NCI-H524 treated with DMSO at 0.1 percent for 48 hours (cell line): ENCODE measurements around the gene ABCC1.
"Not testable (repeated sequence)": the region's sequence is repeated elsewhere in the genome, so short reads cannot be mapped to it uniquely, and the experiment has no call there.

Source experiments
- DNase-seq: peaks from one replicate; lab custom pipeline; 2025; lab: John Stamatoyannopoulos, UW

Gene ABCC1

DNA sequence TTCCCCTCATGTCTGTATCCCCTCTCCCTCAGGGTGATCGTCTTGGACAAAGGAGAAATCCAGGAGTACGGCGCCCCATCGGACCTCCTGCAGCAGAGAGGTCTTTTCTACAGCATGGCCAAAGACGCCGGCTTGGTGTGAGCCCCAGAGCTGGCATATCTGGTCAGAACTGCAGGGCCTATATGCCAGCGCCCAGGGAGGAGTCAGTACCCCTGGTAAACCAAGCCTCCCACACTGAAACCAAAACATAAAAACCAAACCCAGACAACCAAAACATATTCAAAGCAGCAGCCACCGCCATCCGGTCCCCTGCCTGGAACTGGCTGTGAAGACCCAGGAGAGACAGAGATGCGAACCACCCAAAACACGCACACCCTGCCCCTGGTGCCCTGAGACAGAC, 191.7 kb downstream of the ABCC1 start:
- DNase-seq, result no peak

DNA sequence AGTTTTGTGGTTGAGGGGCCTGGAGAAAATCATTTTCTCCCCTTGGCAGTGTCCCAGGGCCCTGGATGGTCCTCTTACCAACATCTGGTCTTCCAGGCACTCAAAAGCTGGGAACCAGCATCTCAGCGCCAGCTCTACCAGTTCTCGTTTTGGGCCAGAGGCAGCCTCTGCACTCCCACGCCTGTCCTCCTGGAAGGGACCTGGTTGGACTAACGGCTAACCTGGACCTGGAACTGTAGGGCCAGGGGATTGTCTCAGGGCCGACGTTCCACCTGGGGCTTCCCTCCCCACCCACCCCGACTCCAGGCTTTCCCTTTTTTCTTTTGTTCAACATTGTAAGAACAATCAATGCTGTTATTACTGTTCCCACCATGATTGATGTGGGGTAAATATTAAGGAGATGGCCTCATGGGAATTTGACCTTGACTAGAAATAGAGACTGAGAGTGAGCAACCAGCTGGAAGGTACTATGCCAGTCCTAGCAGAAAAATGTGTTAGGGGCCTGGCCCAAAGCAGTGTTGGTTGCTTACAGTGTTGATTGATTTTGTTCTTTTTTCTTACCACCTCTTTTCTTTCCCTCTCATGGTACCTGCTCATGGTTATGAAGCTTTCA, 192.5 kb downstream of the ABCC1 start:
- no peak for DNase-seq

GRCh38 chr16:16143038-16143763, 193.8 kb downstream of the ABCC1 start:
- no peak for DNase-seq

DNA sequence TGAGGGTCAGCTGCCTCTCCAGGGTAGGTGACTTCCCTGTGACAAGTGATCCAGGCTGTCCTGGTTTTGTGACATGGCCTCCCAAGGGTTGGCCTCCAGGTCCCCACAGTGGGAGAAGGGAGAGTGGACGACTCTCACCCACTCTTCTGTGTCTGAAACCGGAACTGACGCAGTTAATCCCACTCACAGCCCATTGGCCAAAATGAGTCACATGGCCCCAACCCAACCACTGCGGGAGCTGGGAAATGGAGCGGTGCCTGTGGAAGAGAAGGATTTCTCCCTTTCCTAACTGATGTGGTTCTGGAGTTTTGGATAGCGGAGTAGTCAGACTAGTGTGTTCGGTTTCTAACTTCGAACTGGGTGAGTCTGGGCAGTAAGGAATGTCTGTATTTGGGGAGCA, 194.5 kb downstream of the ABCC1 start:
- DNase-seq, result no peak

GRCh38 chr16:16144416-16144815, 195.0 kb downstream of the ABCC1 start:
- DNase-seq, result no peak

DNA sequence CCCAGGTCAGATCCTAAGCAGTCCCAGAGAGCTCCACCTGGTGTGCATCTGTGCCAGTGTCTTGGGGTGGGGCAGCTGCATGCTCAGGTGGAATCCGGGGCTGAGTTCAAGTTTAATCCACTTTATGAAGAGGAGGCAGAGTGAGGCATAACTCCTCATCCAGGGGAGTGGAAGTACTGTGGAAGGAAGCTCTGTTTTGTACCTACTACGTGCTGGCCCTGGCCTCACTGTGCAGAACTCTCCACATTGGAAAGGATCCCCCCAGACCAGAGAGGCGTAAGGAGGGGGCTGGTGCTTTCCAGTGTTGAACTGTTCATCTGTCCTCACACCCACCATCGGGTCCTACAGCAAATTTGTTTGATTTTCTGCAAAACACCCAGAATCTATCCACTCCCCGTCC, 195.9 kb downstream of the ABCC1 start:
- DNase-seq, result no peak

DNA sequence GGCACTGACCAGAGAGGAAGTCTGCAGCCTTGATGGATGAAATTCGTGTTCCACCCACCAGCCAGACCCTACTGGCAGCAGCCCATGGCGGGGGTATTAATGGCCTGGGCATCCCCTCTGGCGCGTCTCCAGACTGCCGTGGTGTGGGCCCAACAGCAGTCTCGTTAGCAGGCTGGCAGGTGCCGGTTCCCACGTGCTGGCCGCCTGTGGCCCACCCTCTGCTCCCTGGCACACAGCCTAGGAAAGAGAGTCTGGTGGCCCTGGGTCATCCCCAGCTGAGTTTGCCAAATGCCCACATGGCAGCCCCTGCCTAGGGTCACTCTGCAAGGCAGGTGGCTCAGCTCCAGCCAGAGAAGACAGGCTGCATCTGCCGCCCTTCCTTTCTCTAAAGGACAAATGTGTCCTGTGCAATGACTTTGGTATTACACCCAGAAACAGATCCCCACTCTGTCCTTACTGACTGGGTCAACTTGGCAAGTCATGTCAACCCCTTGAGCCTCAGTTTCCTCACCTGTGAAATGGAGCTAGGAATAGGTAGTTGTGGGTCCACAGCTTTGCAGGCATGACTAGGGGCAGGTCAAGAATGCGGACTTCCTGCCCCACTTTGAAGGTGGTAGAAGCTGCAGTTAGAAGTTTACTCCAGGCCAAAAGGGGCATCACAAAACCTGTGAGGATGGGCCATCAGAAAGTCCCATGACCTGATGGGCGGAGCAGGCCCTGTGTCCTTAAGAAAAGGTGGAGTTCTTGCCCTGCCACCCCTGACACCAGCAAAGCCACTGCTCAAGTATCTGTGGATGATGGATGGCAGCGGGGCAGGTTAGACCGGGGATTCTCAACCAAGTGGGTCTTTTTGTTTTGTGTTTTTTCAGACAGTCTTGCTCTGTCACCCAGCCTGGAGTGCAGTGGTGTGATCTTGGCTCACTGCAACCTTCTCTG, 197.2 kb downstream of the ABCC1 start:
- no peak for DNase-seq

- DNase-seq, result no peak
These were observed 198.0 kb downstream of the ABCC1 start for GRCh38 chr16:16147316-16147999.

GRCh38 chr16:16148000-16148599, 198.7 kb downstream of the ABCC1 start:
- not testable (repeated sequence) for DNase-seq

DNA sequence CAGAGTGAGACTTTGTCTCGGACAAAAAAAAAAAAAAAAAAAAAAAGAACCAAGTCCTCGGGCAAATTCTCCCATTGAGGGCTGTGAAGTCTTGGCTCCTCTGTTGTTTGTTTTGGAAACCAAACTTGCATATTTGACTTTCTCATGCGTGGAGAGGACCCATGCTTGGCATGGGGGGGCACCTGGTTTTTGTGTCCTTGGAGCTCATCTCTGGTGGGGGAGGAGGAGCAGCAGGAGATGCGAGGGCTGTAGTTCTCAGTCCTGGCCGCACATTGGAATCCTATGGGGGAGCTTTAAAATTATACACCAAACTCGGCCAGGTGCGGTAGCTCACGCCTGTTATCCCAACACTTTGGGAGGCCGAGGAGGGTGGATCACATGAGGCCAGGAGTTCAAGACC, 199.3 kb downstream of the ABCC1 start:
- DNase-seq, result no peak

DNA sequence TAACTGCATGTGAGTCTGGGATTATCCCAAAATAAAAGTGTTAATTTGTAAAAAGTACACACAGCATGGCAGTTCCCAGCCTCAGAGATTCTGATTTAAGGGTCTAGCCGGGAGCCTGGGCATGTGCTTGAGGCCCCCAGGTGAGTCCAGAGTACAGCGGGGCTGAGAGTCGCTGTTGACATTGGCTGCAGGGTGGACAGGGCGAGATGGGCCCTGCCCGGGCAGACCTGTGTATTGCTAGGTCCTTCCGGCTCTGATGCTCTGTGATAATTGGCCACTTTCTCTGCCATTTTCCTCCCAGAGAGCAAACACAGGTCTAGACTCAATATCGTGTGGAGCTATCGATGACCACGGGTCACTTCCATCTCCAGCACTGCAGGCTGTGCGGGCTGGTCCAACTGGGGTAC, 200.3 kb downstream of the ABCC1 start:
- no peak for DNase-seq

DNA sequence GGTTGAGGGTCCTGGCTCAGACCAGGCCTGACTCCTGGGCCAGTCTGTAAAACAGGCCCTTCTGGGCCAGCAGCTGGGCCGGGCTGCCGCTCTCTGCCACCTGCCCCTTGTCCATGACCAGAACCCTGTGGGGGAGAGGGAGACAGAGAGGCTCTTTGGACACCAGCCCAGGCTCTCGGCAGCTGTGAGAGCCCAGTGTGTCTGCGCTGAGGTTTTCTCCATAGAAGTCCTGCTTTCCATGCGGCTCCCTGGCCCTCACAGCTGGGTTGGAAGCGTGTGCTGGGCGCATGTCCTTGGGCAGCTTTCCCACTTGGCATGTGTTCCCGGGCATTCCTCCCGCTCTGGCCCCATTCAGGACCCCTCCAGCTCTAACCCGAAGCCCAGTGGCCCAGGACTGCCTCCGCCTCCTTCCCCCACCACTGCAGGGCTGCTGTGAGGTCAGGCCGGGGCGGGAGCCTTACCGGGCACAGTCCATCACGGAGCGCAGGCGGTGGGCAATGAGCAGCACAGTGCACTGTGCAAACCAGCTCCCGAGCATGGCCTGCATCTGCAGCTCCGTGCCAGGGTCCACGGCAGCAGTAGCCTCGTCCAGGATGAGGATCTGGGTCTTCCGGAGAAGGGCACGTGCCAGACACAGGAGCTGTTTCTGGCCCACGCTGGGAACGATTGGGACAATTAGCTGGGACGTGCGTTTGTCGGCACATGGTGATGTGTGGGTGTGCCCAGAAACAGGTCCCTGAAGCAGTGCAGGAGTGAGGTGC, 200.9 kb downstream of the ABCC1 start:
- no peak for DNase-seq

GRCh38 chr16:16150878-16151152, 201.4 kb downstream of the ABCC1 start:
- no peak for DNase-seq

DNA sequence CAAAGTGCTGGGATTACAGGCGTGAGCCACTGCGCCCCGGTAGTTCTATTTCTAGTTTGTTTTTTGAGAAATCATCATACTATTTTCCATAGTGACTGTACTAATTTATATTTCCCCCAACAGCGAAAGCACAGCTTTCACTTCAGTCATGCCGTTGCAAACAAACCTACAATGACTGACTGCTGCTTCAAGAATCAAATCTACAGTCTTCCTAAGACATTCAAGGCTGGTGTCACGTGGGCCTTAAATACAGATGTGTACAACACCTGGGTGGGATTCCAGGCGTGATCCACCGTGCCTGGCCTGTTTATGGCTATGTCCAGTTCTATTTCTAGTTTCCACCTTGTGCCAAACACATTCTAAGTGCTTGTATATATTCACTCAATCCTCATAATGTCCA, 201.9 kb downstream of the ABCC1 start:
- DNase-seq, result no peak

GRCh38 chr16:16153000-16153399, 203.6 kb downstream of the ABCC1 start:
- not testable (repeated sequence) for DNase-seq

DNA sequence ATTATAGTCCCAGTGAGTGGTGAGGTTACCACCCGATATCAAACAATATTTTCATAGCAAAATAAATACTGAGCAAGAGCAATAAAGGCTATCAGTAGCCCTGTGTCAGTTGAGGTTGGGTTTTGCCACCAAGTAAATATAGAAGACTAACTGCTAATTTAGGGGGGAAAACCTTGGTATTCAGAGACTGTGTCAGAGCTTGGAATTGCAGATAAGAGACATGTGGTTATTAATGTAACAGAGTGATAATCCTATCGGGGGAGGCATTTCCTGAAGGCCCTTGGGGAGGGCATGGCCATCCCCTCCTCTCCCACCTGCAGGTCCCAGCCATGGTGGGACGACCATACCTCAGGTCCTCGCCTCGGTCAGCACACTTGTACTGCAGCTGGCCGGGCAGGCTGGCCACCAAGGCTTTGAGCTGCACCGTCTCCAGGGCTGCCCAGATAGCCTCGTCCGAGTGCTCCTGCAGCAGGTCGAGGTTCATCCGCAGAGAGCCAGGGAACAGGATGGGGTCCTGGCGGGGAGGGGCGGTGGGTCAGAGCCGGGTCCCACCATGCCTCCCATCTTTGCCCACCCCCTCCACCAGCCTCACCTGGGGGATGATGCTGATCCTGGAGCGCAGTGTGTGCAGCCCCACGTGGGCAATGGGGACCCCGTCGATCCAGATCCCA, 205.0 kb downstream of the ABCC1 start:
- DNase-seq, result no peak

GRCh38 chr16:16155234-16155633, 205.8 kb downstream of the ABCC1 start:
- DNase-seq, result no peak

DNA sequence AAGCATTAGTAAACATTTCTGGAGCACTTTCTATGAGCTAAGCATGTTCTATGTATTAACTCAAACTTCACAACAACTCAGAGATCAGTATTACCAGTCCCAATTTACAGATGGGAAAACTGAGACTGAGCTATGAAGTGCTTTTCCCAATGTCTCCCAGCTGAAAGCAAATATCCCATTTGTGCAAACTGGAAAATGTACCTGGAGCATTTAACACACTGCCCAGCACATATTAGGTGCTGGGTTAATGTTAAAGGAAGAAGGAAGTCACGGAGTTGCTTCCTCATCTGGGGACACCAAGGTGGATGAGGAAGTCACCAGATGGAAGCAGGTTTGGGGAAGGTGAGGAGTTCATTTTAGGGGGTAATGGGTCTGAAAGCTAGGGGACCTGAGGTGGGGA, 207.8 kb downstream of the ABCC1 start:
- no peak for DNase-seq

DNA sequence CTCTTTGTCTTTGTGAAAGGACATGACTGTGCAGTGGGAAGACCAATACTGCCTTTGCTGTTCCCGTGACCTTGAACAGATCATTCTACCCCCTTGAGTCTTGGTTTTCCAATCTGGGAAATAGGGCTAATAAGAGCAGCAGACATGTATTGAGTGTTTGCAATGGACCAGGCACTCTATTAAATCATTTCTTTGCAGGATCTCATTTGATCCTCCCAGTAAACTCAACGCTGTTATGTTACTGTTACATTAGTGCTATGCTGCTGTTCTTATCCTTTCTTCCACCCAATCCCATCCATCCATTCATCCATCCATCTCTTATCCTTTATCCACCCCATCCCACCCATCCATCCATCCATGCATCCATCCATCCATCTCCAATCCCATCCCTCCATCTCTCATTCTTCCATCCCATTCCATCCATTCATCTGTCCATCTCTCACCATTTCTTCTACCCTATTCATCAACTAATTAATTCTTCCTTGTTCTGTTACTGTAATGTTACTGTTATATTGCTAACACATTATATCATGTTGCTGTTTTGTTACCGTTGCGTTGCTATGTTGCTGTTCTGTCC, 208.8 kb downstream of the ABCC1 start:
- DNase-seq, result no peak

DNA sequence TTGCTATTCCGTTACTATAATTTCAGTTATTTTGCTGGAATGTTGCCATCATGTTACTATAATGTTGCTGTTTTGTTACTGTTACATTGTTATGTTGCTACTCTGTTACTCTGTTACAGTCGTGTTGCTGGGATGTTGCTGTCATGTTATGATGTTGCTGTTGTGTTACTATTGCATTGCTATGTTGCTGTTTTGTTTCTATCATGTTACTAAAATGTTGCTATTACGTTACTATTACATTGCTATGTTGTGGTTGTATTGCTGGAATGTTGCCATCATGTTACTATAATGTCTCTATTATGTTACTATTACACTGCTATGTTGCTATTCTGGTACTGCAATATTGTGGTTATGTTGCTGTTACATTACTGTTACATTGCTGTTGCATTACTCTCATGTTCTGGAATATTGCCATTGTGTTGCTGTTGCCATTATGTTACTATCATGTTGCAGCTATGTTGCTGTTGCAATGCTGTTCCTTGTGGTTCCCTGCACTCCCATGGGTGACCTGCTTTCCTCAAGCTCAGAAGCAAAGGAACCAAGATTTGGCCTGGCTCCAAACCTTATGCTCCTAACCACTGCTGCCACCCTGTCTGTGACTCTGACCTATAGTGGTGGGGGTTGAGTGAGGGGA, 209.4 kb downstream of the ABCC1 start:
- no peak for DNase-seq
